NCI-H226 (cell line): Measurements from ENCODE around the gene ADGRF5.

Experiments used
- DNase-seq: peaks from one replicate; pipeline ENCODE4 v3.0.0-alpha.2; 2015

The ADGRF5 gene

GRCh38 chr6:46921731-46922130 lies at the start of gene ADGRF5:
Gene ADGRF5, minus strand, starts transcription at chr6:46921938. Its CDS starts 15,176 bp downstream, at chr6:46906762.
- no peak for DNase-seq

GRCh38 chr6:46969206-46969605 lies 47.5 kb upstream of the ADGRF5 start:
- peak; percentile 65 for DNase-seq

- no peak for DNase-seq
Observed at GRCh38 chr6:46967826-46968349, 46.1 kb upstream of the ADGRF5 start.

- DNase-seq, result peak; percentile 83
Observed at GRCh38 chr6:46964716-46965519, 43.2 kb upstream of the ADGRF5 start.

- DNase-seq, result peak; percentile 97
Observed at GRCh38 chr6:46963626-46964025, 41.9 kb upstream of the ADGRF5 start.

- DNase-seq, result no peak
Observed at GRCh38 chr6:46963039-46963438, 41.3 kb upstream of the ADGRF5 start.

GRCh38 chr6:46961711-46962110 lies 40.0 kb upstream of the ADGRF5 start:
- DNase-seq, result no peak

- DNase-seq, result no peak
Observed at GRCh38 chr6:46961232-46961631, 39.5 kb upstream of the ADGRF5 start.

GRCh38 chr6:46959419-46959818 lies 37.7 kb upstream of the ADGRF5 start:
- no peak for DNase-seq

GRCh38 chr6:46956409-46956808 lies 34.7 kb upstream of the ADGRF5 start:
- DNase-seq, result no peak

- no peak for DNase-seq
Observed at GRCh38 chr6:46954837-46955451, 33.2 kb upstream of the ADGRF5 start.

GRCh38 chr6:46953921-46954320 lies 32.2 kb upstream of the ADGRF5 start:
- no peak for DNase-seq

GRCh38 chr6:46949632-46950280 lies 28.0 kb upstream of the ADGRF5 start:
- DNase-seq, result no peak

- DNase-seq, result no peak
Observed at GRCh38 chr6:46948699-46949098, 27.0 kb upstream of the ADGRF5 start.

- DNase-seq, result no peak
Observed at GRCh38 chr6:46947497-46947896, 25.8 kb upstream of the ADGRF5 start.

GRCh38 chr6:46940433-46941226 lies 18.9 kb upstream of the ADGRF5 start:
- DNase-seq, result no peak

GRCh38 chr6:46937642-46938041 lies 15.9 kb upstream of the ADGRF5 start:
- DNase-seq, result no peak

GRCh38 chr6:46935687-46936086 lies 13.9 kb upstream of the ADGRF5 start:
- no peak for DNase-seq

GRCh38 chr6:46933751-46934150 lies 12.0 kb upstream of the ADGRF5 start:
- no peak for DNase-seq

- DNase-seq, result no peak
Observed at GRCh38 chr6:46932526-46933319, 11.0 kb upstream of the ADGRF5 start.

GRCh38 chr6:46931416-46931815 lies 9.7 kb upstream of the ADGRF5 start:
- DNase-seq, result no peak

GRCh38 chr6:46930331-46930730 lies 8.6 kb upstream of the ADGRF5 start:
- no peak for DNase-seq
